SW480 (cell line): ENCODE data around the gene GPR84.

ENCODE experiments used
- DNase-seq: peaks from one replicate; pipeline ENCODE4 v3.0.0-alpha.2; 2016; ENCODE audit warnings: low spot score

The GPR84 gene

GRCh38 chr12:54364413-54364812 lies at the start of gene GPR84:
Gene GPR84 (minus strand): TSS chr12:54364486. CDS start chr12:54363851, 635 bp downstream.
- DNase-seq = no peak

DNA sequence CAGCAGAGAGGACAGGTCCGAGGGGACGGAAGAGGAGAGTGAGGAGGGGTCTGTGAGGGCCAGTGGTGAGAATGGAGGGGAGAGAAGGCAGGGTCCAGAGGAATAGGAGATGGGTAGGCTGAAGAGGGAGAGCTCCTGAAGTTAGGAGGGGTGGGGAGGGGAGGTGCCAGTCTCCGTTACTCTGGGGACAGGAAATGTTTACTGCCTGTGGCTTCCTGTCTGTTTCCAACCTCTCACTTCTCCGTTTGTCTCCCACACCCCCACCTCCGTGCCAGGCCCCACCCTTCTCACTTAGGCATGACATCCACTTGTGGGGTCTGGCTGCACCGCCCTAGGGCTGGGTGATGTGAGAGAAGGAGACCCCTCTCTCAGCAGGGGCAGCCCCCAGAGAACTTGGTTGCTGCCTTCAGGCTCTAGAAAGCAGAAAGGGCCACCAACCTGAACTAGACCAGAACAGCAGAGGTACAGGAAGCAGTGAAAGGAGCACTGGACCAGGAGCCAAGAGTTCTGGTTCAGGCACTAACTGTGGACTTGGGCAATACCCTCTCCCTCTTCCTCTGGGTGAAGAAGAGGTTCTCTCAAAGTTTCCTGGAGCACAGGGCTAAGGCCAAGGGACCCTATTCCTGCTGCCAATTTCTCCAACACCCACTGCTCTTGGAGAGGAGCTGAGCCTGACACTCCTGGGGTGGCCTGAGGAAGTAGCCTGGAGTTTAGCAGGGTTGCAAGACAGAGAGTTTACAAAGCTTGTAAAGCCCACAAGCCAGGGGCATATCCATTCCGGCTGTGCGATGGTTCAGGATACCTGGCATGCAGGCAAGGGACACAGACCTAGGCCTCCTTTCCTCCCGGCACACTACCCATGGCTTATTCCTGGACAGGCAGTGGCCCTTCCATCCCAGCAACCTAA lies 49.3 kb upstream of the GPR84 start:
- peak; percentile 47 for DNase-seq

GRCh38 chr12:54412786-54413185 lies 48.5 kb upstream of the GPR84 start:
- no peak for DNase-seq

DNA sequence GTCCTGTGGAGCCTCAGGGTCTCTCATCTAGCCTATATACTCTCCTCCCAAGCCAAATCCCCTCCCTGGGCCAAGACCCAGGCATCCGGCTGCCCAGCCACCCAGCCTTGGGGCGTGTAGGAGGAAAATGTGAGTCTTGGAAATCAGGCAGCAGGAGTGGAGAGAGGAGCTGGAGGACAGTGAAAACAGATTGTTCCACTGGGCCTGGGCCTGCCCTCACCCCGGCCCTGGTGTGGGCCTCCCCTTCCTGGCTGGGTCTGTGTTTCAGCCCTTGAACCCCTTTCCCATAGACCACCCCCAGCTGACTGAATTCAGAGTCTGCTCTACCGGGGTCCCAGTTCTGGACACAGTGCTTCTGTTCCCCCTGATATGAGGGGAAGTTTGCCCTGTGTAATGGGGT lies 48.1 kb upstream of the GPR84 start:
- DNase-seq = no peak

DNA sequence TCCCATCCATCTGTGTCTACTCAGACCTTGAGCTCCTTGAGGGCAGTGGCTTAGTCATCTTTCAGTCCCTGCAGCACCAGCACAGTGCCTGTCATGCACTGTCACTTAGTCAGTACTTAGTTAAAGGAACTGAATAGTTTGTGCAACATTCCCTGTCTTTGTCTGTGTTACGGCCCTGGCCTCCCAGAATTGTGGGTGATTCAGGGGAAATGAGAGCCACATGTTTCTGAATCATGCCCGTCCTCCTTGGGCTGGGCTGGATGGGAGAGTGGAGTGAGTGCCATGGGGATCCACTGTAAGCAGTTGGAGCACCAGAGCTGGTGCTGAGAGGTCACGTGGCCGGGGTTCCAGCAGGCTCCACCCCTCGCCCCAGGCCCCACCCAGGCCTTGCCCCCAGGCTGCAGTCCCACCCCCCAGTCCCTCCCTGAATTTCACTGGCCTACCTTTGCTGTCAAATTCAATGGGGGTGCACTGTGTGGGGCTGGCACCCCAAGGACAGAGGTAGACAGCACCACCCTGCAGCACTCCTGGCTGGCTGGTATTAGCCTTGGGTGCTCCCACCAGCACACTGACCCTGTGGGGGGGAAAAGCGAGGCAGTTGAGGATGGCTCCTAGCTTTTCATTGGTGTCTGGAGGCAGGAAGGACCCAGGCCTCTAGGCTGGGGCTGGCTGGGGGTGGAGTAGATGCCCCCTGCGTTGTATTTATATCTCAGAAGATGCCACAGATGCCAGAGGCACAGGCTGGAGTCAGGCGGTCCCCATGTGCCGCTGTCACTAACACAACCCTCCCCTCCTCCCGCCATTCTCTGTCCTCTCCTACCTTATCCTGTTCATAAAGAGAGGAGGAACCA lies 47.3 kb upstream of the GPR84 start:
- DNase-seq = no peak

- no peak for DNase-seq
Observed at GRCh38 chr12:54409267-54409666, 45.0 kb upstream of the GPR84 start.

- no peak for DNase-seq
Observed at GRCh38 chr12:54407183-54407905, 43.1 kb upstream of the GPR84 start.

DNA sequence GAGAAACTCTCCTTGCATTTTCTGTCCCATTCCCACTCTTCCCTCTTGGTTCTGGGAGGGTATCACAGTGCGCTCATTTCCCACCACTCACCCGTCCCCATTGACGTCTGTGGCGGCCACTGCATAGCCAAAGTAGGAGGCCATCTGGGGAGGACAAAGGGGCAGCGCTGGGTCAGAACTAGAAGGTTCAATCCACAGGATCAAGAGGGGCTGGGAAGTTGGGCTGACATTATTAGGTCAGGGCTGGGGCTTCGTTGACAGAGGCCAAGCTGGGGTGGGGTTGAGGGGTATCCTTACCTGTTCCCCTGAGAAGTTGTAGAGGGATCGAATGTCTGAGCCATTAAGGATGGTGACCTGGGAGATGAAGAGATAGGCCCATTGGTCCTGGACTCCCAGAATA lies 41.3 kb upstream of the GPR84 start:
- DNase-seq = no peak

- no peak for DNase-seq
Observed at GRCh38 chr12:54405106-54405505, 40.8 kb upstream of the GPR84 start.

- DNase-seq = no peak
Observed at GRCh38 chr12:54404061-54405004, 40.0 kb upstream of the GPR84 start.

DNA sequence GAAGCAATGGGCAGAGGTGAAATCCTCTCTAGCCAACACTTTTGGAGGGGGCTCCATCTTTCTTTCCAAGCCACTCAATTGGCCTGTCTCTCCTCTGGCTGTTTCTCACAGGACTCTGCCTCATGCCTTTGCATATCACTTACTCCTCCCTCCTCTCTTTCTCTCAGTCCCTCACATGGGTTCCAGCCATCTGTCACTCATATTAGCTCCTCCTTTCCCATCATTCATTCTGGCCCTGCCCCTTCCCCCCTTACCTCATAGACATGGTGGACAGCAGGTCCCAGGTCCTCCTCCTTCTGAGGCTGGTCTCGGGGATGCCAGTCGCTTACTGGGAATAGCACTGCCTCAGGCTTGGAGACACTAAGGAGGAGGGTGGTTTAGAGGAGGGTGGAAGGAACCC lies 36.8 kb upstream of the GPR84 start:
- DNase-seq = no peak

- peak; percentile 72 for DNase-seq
Observed at GRCh38 chr12:54398995-54399793, 34.9 kb upstream of the GPR84 start.

DNA sequence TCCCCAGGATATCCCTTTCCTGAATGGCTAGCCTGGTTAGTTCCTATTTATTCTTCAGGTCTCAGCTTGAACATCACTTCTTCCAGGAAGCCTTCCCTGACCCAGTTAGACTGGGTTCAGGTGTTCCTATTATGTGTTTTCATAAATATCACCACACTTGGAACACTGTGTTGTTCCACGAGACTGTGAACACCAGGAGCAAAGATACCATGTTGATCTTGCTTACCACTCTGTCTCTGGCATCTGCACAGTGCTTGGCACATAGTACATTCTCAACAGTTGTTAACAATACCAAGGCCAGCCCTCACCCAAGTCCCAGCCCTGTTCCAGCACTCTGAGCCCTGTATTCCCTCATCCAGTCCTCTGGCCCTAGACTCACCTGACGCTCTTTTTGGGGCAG lies 33.9 kb upstream of the GPR84 start:
- no peak for DNase-seq

DNA sequence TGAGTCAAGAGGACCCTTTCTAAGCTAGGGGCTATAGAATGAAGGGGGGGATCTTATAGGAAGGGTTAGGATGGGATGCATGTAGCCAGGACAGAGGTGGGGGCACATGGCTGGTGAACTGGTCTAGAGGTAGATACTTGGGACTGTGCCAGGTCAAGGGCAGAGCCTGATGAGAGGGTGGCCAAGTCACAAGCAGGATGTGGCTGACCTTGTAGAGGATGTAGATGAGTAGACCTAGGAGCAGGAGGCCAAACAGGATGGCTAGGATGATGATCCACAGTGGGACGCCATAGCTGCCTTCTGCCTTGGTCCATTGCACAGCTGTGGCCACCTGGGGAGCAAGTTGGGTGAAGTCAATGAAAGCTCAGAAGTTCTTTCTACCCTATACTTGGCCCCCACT lies 32.9 kb upstream of the GPR84 start:
- DNase-seq = no peak

GRCh38 chr12:54395545-54395944 lies 31.3 kb upstream of the GPR84 start:
- DNase-seq = no peak

- no peak for DNase-seq
Observed at GRCh38 chr12:54394986-54395385, 30.7 kb upstream of the GPR84 start.

DNA sequence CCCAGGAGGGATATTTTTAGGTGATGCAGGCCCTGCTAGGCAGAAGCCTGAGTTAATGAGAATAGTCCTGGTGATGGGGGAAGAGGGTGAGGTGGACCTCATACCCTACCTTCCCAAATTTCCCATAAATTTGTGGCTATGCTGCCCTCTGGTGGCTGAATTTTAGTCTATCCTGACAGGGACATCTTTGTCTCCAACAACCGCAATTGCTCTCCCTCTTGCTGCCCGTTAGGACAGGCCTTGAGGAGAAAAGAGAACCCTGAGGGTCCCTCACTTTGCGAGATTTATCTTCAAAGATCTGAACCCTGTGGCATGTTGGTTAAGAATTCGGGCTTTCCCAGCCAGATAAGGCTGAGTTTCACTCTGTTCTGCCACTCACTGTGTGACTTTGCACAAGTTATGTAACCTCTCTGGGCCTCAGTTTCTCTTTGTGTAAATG lies 30.0 kb upstream of the GPR84 start:
- DNase-seq = peak; percentile 51

- no peak for DNase-seq
Observed at GRCh38 chr12:54393743-54394142, 29.5 kb upstream of the GPR84 start.

GRCh38 chr12:54393207-54393609 lies 28.9 kb upstream of the GPR84 start:
- no peak for DNase-seq

DNA sequence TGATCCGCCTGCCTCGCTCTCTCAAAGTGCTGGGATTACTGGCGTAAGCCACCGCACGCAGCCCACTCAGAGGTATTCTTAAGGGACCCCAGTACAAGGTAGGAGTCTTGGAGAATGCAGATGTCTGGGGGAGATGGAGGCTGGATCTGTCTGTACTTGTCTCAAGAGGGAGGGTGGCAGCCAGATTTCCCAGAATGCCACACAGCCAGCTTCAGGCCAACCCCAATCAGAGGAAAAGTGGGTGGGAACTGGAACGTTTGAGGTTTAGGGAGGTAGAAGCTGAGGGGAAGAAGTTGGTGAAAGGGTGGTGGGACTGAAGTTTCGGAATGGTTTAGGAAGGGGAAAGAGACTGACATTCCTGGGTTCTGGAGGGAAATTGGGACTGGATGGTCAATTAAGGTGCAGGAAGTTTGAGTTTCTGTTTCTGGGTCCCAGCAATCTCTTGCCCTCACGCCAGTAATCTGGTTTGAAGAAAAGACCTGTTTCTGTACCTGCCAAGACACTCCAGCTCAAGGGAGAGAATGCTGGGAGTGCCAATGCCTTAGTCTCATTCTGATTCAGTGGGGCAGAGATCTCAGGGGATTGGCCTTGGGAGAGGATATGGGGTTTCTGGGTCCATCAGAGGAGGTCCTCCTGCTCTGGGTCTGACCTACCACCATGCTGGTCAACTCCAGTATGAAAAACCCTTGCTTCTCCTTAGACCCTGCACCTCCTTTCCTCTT lies 28.4 kb upstream of the GPR84 start:
- no peak for DNase-seq
